Measurements from ENCODE around the gene NCCRP1. TPM values are rescaled to one million over a fixed set of nuclear protein-coding genes. Genes with fewer than 3 reads are reported as not detected.

The NCCRP1 gene
- total RNA-seq, 2 donors from 2014 or later = 0.27 TPM; not detected in 1

- no peaks in the 10 kb centered on the region for H3K36me3 ChIP-seq
- no peak overlapping the region for H3K4me3 ChIP-seq
- TF ChIP-seq CTCF (IDR thresholded peaks at IDR 0.05) = no peak
- H3K27ac ChIP-seq = no peak overlapping the region
- no peaks in the 10 kb centered on the region for H3K4me1 ChIP-seq (ENCODE audit: control insufficient read depth in 1 of 2, low read depth in 2 of 2)
- no peaks in the 10 kb centered on the region for H3K9me3 ChIP-seq
- H3K27me3 ChIP-seq (replicated peaks; ENCODE audit: insufficient read depth) = no peaks in the 10 kb centered on the region
- DNase-seq (ENCODE audit: low spot score) = no peak
- no peak for ATAC-seq (ENCODE audit: insufficient number of reproducible peaks, low FRiP score, low read depth)
Observed at GRCh38 chr19:39230096-39230764, 33.5 kb downstream of the NCCRP1 start.

- Histone ChIP-seq H3K4me1 (ENCODE audit: control insufficient read depth in 1 of 2, low read depth in 2 of 2) (no peaks in the 10 kb centered on the region), H3K4me3 (no peak overlapping the region), H3K9me3 (no peaks in the 10 kb centered on the region), H3K27me3 (replicated peaks; ENCODE audit: insufficient read depth) (no peaks in the 10 kb centered on the region), H3K27ac (no peak overlapping the region), H3K36me3 (no peaks in the 10 kb centered on the region)
- TF ChIP-seq CTCF (IDR thresholded peaks at IDR 0.05) = no peak
- DNase-seq (ENCODE audit: low spot score) (no peak), ATAC-seq (ENCODE audit: insufficient number of reproducible peaks, low FRiP score, low read depth) (no peak)
Observed at GRCh38 chr19:39232708-39233107, 35.9 kb downstream of the NCCRP1 start.

- DNase-seq (ENCODE audit: low spot score) = no peak
- H3K36me3 ChIP-seq = no peaks in the 10 kb centered on the region
Observed at GRCh38 chr19:39236527-39236926, 39.8 kb downstream of the NCCRP1 start.

GRCh38 chr19:39237200-39238184, 40.7 kb downstream of the NCCRP1 start:
- Histone ChIP-seq H3K27me3 (replicated peaks; ENCODE audit: insufficient read depth) (no peaks in the 10 kb centered on the region), H3K36me3 (no peaks in the 10 kb centered on the region), H3K4me1 (ENCODE audit: control insufficient read depth in 1 of 2, low read depth in 2 of 2) (no peaks in the 10 kb centered on the region), H3K9me3 (no peaks in the 10 kb centered on the region), H3K27ac (no peak overlapping the region), H3K4me3 (no peak overlapping the region)
- no peak for DNase-seq (ENCODE audit: low spot score)
- TF ChIP-seq CTCF (IDR thresholded peaks at IDR 0.05) = no peak
- ATAC-seq (ENCODE audit: insufficient number of reproducible peaks, low FRiP score, low read depth) = no peak

More at GRCh38 chr19:39236527-39236926, 39.8 kb downstream of the NCCRP1 start:
- Histone ChIP-seq H3K27ac (no peak overlapping the region), H3K4me1 (ENCODE audit: control insufficient read depth in 1 of 2, low read depth in 2 of 2) (no peaks in the 10 kb centered on the region), H3K27me3 (replicated peaks; ENCODE audit: insufficient read depth) (no peaks in the 10 kb centered on the region), H3K9me3 (no peaks in the 10 kb centered on the region), H3K4me3 (no peak overlapping the region)
- no peak for ATAC-seq (ENCODE audit: insufficient number of reproducible peaks, low FRiP score, low read depth)
- no peak for TF ChIP-seq CTCF (IDR thresholded peaks at IDR 0.05)

GRCh38 chr19:39238209-39238608, 41.4 kb downstream of the NCCRP1 start:
- TF ChIP-seq CTCF (IDR thresholded peaks at IDR 0.05) = no peak
- no peaks in the 10 kb centered on the region for H3K9me3 ChIP-seq
- no peak overlapping the region for H3K4me3 ChIP-seq
- H3K27ac ChIP-seq = no peak overlapping the region
- H3K36me3 ChIP-seq = no peaks in the 10 kb centered on the region
- no peak for DNase-seq (ENCODE audit: low spot score)
- no peaks in the 10 kb centered on the region for H3K4me1 ChIP-seq (ENCODE audit: control insufficient read depth in 1 of 2, low read depth in 2 of 2)
- ATAC-seq (ENCODE audit: insufficient number of reproducible peaks, low FRiP score, low read depth) = no peak
- no peaks in the 10 kb centered on the region for H3K27me3 ChIP-seq (replicated peaks; ENCODE audit: insufficient read depth)

Measured in thoracic aorta (tissue), 2 donors.